ENCODE results near the gene PTGR3. TPM values are rescaled to one million over a fixed set of nuclear protein-coding genes. Genes with fewer than 3 reads are reported as not detected.

PTGR3 gene
- 23.3 and 23.6 TPM in 2 replicates for total RNA-seq

- no peaks in the 10 kb centered on the region for H3K9me3 Mint-ChIP-seq
- H3K36me3 Mint-ChIP-seq (ENCODE audit: low read depth): peaks cover 18% of the 10 kb centered on the region
- intact Hi-C loops (cut with micrococcal nuclease): loop anchor here (2.0 to 5.0 kb wide), 3 partner anchors 217 to 613 kb away; partner anchors contain the start of gene ZNF407
- peaks cover 24% of the 10 kb centered on the region for H3K27me3 Mint-ChIP-seq
- peak; percentile 94 for DNase-seq
- peak within 1 kb of the TSS; percentile 96 for H3K27ac Mint-ChIP-seq
- H3K4me1 Mint-ChIP-seq: peaks cover 50% of the 10 kb centered on the region
- H3K4me3 Mint-ChIP-seq: peak within 1 kb of the TSS; percentile 97
Measured at GRCh38 chr18:75209129-75209950, at the start of gene PTGR3. Gene PTGR3 (minus strand): TSS chr18:75209139. CDS start chr18:75209058, 81 bp downstream.

DNA sequence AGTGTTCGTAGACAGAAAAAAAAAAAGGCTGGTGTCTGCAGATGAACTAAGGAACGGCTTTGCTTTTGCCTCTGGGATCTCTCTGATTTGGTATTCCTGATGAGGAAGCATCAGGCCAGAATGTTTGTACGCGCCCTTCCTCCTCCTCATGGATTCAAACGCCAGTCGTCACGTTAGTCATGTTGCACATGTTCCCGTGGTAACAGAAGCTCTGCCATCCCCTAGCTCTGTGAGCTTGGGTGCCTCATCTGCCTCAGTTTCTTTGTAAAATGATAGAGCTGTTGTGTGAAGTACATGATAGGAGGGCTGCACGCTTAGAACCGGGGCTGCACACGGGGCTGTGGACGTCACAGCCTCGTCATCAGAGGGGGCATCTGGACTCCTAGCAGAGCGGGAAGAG is 48.7 kb upstream of the PTGR3 start:
- H3K36me3 Mint-ChIP-seq (ENCODE audit: low read depth): no peaks in the 10 kb centered on the region
- no peaks in the 10 kb centered on the region for H3K27me3 Mint-ChIP-seq
- H3K4me1 Mint-ChIP-seq: peaks cover 11% of the 10 kb centered on the region
- intact Hi-C loops (cut with micrococcal nuclease): no loop called here
- no peak for DNase-seq
- H3K9me3 Mint-ChIP-seq: no peaks in the 10 kb centered on the region
- no peak overlapping the region for H3K4me3 Mint-ChIP-seq
- H3K27ac Mint-ChIP-seq: no peak overlapping the region

GRCh38 chr18:75256376-75256775 is 47.4 kb upstream of the PTGR3 start:
- H3K27me3 Mint-ChIP-seq: no peaks in the 10 kb centered on the region
- no peaks in the 10 kb centered on the region for H3K9me3 Mint-ChIP-seq
- intact Hi-C loops (cut with micrococcal nuclease): no loop called here
- DNase-seq: no peak
- H3K27ac Mint-ChIP-seq: no peak overlapping the region
- no peaks in the 10 kb centered on the region for H3K36me3 Mint-ChIP-seq (ENCODE audit: low read depth)
- H3K4me1 Mint-ChIP-seq: peaks cover 7% of the 10 kb centered on the region
- H3K4me3 Mint-ChIP-seq: no peak overlapping the region

DNA sequence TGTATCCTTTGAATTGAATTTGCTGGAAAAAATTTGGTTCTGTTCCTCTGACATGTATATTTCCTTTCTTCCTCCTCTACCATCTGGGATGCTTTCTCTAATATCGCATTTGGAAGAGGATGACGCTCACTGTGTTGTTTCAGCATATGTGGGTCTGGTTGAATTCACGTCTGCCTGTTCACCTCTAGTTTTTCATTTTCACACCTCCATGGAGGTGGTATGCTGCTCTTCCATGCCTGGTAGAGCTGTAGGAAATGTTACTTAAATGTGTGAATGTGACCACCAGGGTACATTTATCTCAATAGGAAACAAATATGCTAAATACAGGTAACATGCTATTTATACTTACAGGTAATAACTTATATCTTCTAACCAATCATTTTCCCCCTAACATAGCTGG is 46.2 kb upstream of the PTGR3 start:
- H3K36me3 Mint-ChIP-seq (ENCODE audit: low read depth): no peaks in the 10 kb centered on the region
- intact Hi-C loops (cut with micrococcal nuclease): no loop called here
- no peaks in the 10 kb centered on the region for H3K9me3 Mint-ChIP-seq
- H3K4me1 Mint-ChIP-seq: peaks cover 4% of the 10 kb centered on the region
- no peak overlapping the region for H3K27ac Mint-ChIP-seq
- no peaks in the 10 kb centered on the region for H3K27me3 Mint-ChIP-seq
- no peak overlapping the region for H3K4me3 Mint-ChIP-seq
- no peak for DNase-seq

- H3K27ac Mint-ChIP-seq: no peak overlapping the region
- H3K4me3 Mint-ChIP-seq: no peak overlapping the region
- no peak for DNase-seq
- H3K27me3 Mint-ChIP-seq: no peaks in the 10 kb centered on the region
- intact Hi-C loops (cut with micrococcal nuclease): no loop called here
- no peaks in the 10 kb centered on the region for H3K9me3 Mint-ChIP-seq
- H3K36me3 Mint-ChIP-seq (ENCODE audit: low read depth): no peaks in the 10 kb centered on the region
- peaks cover 9% of the 10 kb centered on the region for H3K4me1 Mint-ChIP-seq
Measured at GRCh38 chr18:75253784-75254183, 44.8 kb upstream of the PTGR3 start.

DNA sequence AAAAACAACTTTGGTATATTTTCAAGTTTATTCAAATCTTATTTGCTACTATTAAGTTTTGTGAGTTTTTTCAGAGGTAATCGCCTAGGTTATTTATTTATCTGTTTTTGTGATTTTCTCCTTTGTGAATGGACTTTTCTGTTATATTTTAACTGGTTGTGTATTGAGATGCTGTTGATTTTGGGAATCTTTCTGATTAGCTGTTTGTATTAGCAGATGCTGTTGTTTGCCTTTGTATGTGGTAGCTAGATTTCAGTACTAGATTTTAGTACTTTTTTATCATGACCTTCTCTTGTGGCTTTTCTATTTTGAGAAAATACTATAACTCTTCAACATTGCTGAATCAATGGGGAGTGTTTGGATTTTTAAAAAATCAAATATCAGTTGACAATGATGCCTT is 44.1 kb upstream of the PTGR3 start:
- H3K27me3 Mint-ChIP-seq: no peaks in the 10 kb centered on the region
- no peak for DNase-seq
- no peak overlapping the region for H3K27ac Mint-ChIP-seq
- H3K4me3 Mint-ChIP-seq: no peak overlapping the region
- peaks cover 15% of the 10 kb centered on the region for H3K4me1 Mint-ChIP-seq
- H3K36me3 Mint-ChIP-seq (ENCODE audit: low read depth): no peaks in the 10 kb centered on the region
- no peaks in the 10 kb centered on the region for H3K9me3 Mint-ChIP-seq
- intact Hi-C loops (cut with micrococcal nuclease): no loop called here

DNA sequence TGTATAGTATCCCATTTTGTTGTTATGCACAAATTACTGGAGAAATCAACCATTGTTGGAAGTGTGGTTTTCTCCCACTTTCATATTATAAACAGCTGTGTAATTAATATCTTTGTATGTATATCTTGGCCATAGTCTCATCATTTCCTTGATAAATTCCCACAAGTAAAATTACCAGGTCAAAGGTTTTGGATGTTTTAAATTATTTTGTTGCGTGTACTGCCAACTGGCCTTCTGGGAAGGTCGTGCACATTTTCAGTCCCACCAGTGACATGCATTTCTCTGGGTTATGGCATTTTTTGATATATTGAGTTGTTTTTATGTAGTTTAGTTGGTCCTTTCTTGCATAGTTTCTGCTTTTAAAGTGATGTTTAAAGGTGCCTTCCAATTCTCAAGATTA is 43.2 kb upstream of the PTGR3 start:
- intact Hi-C loops (cut with micrococcal nuclease): no loop called here
- Mint-ChIP-seq H3K36me3 (ENCODE audit: low read depth) (no peaks in the 10 kb centered on the region), H3K4me3 (no peak overlapping the region), H3K27ac (no peak overlapping the region), H3K4me1 (peaks cover 23% of the 10 kb centered on the region), H3K9me3 (no peaks in the 10 kb centered on the region), H3K27me3 (no peaks in the 10 kb centered on the region)
- DNase-seq: no peak

- H3K4me1 Mint-ChIP-seq: peaks cover 29% of the 10 kb centered on the region
- H3K27me3 Mint-ChIP-seq: no peaks in the 10 kb centered on the region
- DNase-seq: no peak
- no peaks in the 10 kb centered on the region for H3K9me3 Mint-ChIP-seq
- H3K4me3 Mint-ChIP-seq: no peak overlapping the region
- H3K36me3 Mint-ChIP-seq (ENCODE audit: low read depth): no peaks in the 10 kb centered on the region
- H3K27ac Mint-ChIP-seq: no peak overlapping the region
- intact Hi-C loops (cut with micrococcal nuclease): no loop called here
Measured at GRCh38 chr18:75251466-75251865, 42.5 kb upstream of the PTGR3 start.

DNA sequence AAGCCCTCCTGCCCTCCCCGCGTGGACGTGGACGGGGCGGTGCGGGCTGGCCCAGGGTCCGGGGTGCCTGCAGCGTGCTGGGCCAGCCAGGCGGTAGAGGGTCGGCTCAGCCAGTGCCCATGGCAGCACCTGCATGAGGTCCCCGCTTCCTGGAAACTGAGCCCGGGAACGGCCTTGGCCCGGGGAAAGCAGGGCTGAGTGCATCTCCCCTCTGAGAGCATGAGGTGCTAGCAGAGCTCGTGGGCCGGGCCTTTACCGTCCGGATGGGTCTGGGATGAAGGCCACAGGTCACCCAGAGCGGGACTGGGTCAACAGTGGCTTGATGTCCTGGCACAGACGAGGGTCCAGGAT is 41.5 kb upstream of the PTGR3 start:
- DNase-seq: no peak
- no peaks in the 10 kb centered on the region for H3K9me3 Mint-ChIP-seq
- H3K27me3 Mint-ChIP-seq: no peaks in the 10 kb centered on the region
- H3K4me1 Mint-ChIP-seq: peaks cover 36% of the 10 kb centered on the region
- no peak overlapping the region for H3K4me3 Mint-ChIP-seq
- H3K36me3 Mint-ChIP-seq (ENCODE audit: low read depth): no peaks in the 10 kb centered on the region
- no peak overlapping the region for H3K27ac Mint-ChIP-seq
- intact Hi-C loops (cut with micrococcal nuclease): no loop called here

DNA sequence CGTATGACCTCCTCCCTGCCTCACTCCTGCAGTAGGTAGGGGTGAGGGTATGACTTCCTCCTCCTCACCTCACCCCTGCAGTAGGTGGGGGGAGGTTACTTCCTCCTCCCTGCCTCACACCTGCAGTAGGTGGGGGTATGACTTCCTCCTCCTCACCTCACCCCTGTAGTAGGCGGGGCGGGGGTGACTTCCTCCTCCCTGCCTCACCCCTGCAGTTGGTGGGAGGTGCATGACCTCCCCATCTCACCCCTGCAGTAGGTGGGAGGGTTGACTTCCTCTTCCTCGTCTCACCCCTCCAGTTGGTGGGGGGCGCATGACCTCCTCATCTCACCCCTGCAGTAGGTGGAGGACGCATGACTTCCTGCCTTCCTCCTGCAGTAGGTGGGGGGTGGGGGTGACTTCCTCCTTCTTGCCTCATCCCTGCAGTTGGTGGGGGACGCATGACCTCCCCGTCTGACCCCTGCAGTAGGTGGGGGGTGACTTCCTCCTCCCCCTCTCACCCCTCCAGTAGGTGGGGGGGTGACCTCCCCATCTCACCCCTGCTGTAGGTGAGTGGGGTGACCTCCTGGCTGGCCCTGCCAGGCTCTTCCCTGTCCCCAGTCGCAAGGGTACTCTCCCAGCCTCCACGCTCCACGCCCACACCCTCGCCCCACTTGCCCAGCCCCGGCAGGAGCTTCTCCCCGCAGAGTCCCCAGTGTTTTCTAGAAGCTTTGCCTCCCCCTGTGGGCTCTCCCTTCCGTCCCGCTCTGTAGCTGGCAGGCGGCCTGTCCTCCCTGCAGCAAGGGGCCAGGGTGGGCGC is 40.9 kb upstream of the PTGR3 start:
- H3K4me1 Mint-ChIP-seq: peaks cover 36% of the 10 kb centered on the region
- H3K4me3 Mint-ChIP-seq: peak overlapping the region; percentile 23
- H3K36me3 Mint-ChIP-seq (ENCODE audit: low read depth): no peaks in the 10 kb centered on the region
- intact Hi-C loops (cut with micrococcal nuclease): loop anchor here (10.0 kb wide), 1 partner anchor 175 kb away; no protein-coding TSS in a partner anchor
- no peaks in the 10 kb centered on the region for H3K9me3 Mint-ChIP-seq
- DNase-seq: peak; percentile 62
- H3K27ac Mint-ChIP-seq: no peak overlapping the region
- H3K27me3 Mint-ChIP-seq: no peaks in the 10 kb centered on the region

GRCh38 chr18:75249175-75249518 is 40.2 kb upstream of the PTGR3 start:
- intact Hi-C loops (cut with micrococcal nuclease): loop anchor here (10.0 kb wide), 1 partner anchor 174 kb away; no protein-coding TSS in a partner anchor
- Mint-ChIP-seq H3K9me3 (no peaks in the 10 kb centered on the region), H3K4me3 (no peak overlapping the region), H3K4me1 (peaks cover 36% of the 10 kb centered on the region), H3K27me3 (no peaks in the 10 kb centered on the region), H3K27ac (no peak overlapping the region), H3K36me3 (ENCODE audit: low read depth) (no peaks in the 10 kb centered on the region)
- DNase-seq: no peak

DNA sequence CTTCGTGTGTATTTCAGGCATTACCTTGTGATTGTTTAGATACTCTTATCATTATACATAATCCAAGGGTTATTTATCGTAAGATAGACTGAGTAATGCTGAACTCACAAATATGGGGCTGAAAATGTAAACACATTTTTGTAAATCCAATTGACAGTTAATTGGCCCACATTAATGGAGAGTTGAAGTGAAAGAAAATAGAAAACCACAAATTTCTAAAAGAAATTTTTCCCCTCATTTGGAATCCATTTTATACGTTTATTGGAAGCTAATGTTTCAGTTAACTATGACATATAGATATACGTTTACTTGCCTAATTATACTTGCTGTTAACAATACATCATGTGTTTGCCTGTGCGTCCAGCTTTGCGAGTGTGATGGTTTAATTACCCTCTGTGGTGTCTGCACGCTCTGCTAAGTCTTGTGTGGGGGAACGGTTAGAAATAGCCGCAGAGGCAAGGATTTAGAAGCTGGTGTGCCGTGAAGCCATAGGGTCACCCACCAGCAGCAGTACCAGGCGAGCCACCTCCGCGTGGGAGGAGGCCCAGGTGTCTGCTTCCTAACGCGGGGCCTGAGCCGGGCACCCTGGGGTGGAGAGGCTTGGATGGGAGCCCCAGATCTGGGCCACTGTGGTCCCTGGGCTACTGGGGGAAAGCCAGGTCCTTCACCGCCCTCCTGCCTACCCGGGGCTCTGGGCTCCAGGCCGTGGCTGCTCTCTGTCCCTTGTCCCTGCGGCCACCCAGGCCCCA is 39.7 kb upstream of the PTGR3 start:
- Mint-ChIP-seq H3K36me3 (ENCODE audit: low read depth) (no peaks in the 10 kb centered on the region), H3K27ac (peak overlapping the region; percentile 79), H3K4me3 (peak overlapping the region; percentile 90), H3K4me1 (peaks cover 36% of the 10 kb centered on the region), H3K27me3 (no peaks in the 10 kb centered on the region), H3K9me3 (no peaks in the 10 kb centered on the region)
- DNase-seq: no peak
- intact Hi-C loops (cut with micrococcal nuclease): loop anchor here (10.0 kb wide), 1 partner anchor 174 kb away; no protein-coding TSS in a partner anchor

GRCh38 chr18:75247611-75248421 is 38.9 kb upstream of the PTGR3 start:
- Mint-ChIP-seq H3K9me3 (no peaks in the 10 kb centered on the region), H3K4me3 (peak overlapping the region; percentile 90), H3K4me1 (peaks cover 32% of the 10 kb centered on the region), H3K27me3 (no peaks in the 10 kb centered on the region), H3K36me3 (ENCODE audit: low read depth) (no peaks in the 10 kb centered on the region), H3K27ac (peak overlapping the region; percentile 79)
- intact Hi-C loops (cut with micrococcal nuclease): loop anchor here (1.0 to 10.0 kb wide), 2 partner anchors 38 to 173 kb away; partner anchors contain the start of gene TSHZ1
- peak; percentile 75 for DNase-seq

All from activated CD4-positive, alpha-beta T cell treated with anti-CD3 and anti-CD28 coated beads, Interleukin-2, amount 10 ng/mL, durations not matched to agents 24 days and 14 days (primary cell).